GM19099 (cell line): ENCODE measurements around the gene LIMK2.

Experiments
- POLR2A ChIP-seq: IDR thresholded peaks from 3 replicates; pipeline ENCODE4 v1.6.1; 2011; ENCODE audit warnings: low read depth; ENCODE audit not compliant: insufficient read length; ENCODE audit errors: extremely low read depth

Gene LIMK2

DNA sequence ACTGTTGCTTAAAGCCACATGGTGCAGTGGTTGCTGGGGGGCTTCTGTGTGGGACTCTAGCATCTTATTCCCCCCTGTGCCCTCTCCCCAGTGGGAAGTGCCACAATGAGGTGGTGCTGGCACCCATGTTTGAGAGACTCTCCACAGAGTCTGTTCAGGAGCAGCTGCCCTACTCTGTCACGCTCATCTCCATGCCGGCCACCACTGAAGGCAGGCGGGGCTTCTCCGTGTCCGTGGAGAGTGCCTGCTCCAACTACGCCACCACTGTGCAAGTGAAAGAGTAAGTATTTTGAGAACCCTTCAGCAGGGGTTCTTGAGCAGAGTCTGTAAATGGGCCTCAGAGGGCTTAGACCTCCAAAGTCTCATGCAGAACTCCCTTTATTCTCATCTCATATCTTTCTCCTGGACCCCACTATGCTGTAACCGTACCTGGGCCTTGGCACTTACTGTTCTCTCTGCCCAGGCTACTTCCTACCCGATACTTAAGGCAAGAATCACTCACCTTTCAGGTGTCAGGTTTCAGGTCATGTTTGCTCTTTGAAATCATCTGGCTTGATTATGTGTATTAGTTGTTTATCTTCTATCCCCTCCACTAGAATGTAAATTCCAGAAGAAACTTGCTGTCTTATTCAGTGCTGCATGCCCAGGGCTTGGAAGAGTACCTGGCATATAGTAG, 47.8 kb downstream of the LIMK2 start:
- TF ChIP-seq POLR2A = no peak

DNA sequence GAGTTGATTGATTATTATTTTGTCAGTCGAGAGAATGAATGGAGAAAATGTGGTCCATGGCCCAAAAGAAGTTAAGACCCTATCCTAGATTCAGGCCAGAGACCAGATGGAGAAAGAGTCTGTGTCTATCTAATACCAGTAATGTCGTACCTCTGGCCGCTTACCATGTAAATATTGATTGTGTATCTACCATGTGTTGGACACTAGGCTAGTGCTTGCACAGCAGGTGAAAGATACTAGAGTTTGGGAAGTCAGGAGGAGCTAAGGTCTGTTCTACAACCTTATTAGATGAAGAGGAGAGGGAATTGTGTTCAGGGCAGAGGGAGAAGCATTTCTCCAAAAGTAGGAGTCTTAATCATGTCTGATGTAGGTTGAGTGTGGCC, 48.4 kb downstream of the LIMK2 start:
- no peak for TF ChIP-seq POLR2A

DNA sequence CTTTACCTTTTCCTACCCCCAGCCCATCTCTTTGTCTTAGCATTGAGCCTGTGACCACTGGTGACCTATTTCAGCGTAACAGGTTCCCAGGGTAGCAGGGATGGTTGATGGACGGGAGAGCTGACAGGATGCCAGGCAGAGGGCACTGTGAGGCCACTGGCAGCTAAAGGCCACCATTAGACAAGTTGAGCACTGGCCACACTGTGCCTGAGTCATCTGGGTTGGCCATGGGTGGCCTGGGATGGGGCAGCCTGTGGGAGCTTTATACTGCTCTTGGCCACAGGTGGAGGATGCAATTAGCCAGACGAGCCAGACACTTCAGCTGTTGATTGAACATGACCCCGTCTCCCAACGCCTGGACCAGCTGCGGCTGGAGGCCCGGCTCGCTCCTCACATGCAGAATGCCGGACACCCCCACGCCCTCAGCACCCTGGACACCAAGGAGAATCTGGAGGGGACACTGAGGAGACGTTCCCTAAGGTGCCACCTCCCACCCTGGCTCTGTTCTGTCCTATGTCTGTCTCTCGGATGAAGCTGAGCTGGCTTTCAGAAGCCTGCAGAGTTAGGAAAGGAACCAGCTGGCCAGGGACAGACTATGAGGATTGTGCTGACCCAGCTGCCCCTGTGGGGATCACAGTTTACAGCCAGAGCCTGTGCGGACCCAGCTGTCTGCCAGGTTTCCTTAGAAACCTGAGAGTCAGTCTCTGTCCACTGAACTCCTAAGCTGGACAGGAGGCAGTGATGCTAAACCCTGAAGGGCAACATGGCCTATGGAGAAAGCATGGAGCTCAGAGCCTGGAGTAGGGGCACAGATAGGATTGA, 50.4 kb downstream of the LIMK2 start:
- no peak for TF ChIP-seq POLR2A

DNA sequence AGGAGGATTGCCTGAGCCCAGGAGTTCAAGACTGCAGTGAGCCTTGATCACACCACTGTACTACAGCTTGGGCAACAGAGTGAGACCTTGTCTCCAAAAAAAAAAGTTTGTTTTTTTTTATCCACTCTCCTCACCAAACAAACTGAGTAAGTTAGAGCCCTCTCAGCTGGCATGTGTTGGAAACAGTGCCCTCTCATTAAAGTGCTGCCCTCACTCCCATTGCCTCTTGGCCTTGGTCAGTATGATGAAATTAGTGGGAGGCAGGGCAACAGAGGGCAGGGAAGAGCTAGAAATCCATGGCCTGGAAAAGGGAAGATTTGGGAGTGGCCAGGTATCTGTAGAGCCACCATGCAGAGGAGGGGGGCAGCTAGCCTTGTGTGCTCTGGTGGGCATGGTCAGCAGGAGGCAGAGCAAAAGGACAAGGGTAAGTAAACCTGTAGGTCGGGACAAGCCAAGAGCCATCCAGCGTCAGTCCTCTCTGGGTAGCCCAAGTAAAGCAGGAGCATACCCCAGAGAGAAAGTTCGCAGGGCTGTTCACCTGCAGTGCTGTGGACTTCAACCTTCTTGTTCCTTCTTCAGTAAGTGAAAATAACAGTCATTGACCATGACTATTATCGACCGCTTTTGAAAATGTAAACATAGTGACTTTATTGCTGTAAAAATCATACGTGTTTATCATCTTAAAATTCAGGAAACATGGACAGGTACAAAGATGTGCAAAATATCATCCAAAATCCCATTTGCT, 52.0 kb downstream of the LIMK2 start:
- no peak for TF ChIP-seq POLR2A

DNA sequence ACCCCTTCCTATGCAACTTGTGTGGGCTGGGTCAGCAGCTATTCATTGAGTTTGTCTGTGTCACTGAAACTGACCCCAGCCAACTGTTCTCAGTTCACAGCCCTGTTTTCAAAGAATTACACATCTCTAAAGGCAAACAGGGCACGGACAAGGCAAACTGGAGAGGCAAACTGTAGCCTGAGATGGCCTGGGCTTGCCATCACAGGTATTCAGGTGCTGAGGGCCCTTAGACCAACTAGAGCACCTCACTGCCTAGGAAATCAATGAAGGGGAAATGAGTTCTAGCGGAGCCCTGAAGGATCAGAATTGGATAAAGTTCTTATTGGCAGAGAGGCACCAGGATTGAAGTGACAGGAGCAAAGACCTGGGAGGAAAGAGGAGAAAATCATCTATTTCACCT, 56.2 kb downstream of the LIMK2 start:
- no peak for TF ChIP-seq POLR2A

DNA sequence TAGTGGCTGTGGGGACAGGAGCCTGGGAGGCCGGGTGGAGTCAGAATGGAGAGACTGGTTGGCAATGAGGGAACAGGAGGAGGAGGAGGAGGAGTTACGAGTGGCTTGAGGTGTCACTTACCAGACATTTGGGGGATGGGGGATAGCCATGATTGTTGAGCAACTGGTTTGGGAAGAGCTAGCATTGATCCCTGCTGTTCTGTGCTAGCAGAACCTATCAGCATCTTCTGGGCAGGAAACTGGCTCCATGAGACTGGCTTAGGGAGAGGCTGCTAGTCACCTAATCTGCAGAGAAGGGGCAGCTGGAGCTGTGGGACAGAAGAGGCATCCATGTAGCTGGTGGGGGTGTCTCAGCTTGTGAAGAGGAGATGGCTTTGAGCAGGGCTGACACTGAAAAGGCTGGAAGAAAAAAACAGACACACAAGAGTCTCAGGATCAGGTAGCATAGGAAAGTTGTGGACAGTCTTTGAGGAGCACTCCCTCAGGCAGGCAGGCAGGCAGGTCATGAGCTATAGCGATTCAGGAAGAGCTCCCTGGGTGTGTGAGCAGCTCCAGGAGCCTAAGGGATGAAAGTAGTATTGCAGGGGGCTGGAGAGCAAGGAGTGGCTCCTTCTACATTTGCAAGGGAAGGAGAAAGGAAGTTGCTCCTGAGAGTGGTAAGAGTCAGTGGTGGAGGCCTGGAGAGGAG, 57.9 kb downstream of the LIMK2 start:
- no peak for TF ChIP-seq POLR2A

DNA sequence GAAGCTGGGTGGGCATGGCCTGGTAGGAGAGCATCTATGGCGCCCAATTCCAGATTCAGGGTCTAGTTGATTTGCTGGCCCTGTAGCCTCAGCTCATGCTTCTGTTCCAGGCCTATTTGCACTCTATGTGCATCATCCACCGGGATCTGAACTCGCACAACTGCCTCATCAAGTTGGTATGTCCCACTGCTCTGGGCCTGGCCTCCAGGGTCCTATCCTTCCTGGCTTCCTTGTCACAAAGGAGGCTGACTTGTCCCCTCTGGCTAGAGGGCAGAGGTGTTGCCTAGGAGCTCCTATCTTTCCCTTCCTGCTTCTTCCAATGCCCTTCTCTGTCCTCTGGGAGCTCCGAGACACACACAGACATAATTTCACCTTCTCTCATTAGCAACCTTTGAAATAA, 58.9 kb downstream of the LIMK2 start:
- TF ChIP-seq POLR2A = no peak

DNA sequence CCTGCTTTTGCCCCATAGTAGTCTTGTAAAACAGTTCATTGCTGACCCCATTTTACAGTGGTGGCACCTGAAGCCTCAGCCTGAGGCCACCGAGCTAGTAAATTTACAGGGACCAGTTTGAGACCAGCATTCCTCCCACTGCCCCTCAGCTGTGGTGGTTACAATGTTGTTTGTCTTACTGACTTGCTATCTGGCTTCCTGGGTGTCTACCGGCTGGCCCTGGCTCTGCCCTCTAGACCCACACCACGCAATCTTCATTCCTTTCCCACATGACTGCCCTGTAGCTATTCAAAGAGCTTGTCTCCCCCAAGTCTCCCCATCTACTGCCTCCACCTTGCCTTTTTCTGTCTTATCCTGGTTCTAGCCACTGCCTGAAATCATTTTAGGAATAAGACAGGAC, 59.4 kb downstream of the LIMK2 start:
- TF ChIP-seq POLR2A = no peak

DNA sequence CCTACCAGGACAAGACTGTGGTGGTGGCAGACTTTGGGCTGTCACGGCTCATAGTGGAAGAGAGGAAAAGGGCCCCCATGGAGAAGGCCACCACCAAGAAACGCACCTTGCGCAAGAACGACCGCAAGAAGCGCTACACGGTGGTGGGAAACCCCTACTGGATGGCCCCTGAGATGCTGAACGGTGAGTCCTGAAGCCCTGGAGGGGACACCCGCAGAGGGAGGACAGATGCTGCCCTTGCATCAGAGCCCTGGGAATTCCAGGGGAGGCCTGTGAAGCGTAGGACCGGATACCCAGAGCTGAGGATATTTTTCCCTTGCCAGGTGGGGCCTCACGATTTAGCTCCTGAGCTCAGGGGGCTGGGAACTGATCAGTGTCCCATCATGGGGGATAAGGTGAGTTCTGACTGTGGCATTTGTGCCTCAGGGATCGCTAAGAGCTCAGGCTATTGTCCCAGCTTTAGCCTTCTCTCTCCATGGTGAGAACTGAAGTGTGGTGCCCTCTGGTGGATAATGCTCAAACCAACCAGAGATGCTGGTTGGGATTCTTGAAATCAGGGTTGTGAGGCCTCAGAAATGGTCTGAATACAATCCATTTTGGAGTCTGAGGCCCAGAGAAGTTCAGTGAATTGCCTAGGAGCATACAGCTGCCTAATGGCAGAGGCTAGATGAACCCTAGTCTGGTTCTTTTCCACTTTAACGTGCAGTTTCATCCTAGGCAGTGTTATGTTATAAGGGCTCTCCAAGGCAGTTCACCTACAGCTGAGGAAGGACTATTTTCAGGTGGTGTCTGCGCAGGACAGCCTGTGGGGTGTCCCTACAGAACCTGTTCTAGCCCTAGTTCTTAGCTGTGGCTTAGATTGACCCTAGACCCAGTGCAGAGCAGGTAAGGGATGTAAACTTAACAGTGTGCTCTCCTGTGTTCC, 60.7 kb downstream of the LIMK2 start:
- TF ChIP-seq POLR2A = no peak

DNA sequence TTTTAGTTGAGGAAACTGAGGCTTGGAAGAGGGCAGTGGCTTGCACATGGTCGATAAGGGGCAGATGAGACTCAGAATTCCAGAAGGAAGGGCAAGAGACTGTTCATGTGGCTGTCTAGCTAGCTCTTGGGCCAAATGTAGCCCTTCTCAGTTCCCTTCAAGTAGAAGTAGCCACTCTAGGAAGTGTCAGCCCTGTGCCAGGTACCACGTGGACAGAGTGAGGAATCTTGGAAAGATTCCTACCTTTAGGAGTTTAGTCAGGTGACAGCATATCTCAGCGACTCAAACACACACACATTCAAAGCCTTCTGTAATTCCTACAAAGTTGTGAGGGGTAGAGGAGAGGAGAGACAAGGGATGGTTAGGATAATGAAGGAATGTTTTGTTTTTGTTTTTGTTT, 61.9 kb downstream of the LIMK2 start:
- TF ChIP-seq POLR2A = no peak

DNA sequence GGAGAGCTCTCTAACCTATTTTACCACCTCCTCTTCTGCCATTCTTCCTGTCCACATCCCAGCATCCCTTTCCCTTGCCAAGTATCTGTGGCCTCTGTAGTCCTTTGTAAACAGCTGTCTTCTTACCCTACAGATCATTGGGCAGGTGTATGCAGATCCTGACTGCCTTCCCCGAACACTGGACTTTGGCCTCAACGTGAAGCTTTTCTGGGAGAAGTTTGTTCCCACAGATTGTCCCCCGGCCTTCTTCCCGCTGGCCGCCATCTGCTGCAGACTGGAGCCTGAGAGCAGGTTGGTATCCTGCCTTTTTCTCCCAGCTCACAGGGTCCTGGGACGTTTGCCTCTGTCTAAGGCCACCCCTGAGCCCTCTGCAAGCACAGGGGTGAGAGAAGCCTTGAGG, 62.9 kb downstream of the LIMK2 start:
- TF ChIP-seq POLR2A = no peak

DNA sequence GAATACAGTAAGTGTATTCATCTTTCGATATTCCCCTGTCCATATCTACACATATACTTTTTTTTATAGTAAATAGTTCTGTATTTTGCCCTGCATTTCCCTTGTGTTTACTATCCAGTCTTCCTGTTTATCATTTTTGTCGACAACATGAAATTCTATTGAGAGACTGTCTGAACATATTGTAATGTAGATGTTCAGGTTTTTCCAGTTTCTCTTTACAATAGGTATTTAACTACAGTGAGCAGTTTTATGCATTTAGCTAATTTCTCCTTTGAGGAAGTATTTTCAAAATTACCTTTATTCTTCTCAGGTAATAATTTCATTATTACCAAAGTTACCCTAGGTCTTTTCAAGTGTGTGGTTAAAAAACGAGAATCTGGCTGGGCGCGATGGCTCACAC, 63.5 kb downstream of the LIMK2 start:
- TF ChIP-seq POLR2A = no peak

DNA sequence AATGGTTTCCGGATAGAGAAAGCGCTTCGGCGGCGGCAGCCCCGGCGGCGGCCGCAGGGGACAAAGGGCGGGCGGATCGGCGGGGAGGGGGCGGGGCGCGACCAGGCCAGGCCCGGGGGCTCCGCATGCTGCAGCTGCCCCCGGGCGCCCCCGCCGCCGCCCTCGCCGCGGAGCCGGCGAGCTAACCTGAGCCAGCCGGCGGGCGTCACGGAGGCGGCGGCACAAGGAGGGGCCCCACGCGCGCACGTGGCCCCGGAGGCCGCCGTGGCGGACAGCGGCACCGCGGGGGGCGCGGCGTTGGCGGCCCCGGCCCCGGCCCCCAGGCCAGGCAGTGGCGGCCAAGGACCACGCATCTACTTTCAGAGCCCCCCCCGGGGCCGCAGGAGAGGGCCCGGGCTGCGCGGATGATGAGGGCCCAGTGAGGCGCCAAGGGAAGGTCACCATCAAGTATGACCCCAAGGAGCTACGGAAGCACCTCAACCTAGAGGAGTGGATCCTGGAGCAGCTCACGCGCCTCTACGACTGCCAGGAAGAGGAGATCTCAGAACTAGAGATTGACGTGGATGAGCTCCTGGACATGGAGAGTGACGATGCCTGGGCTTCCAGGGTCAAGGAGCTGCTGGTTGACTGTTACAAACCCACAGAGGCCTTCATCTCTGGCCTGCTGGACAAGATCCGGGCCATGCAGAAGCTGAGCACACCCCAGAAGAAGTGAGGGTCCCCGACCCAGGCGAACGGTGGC, 64.5 kb downstream of the LIMK2 start:
- TF ChIP-seq POLR2A = no peak

DNA sequence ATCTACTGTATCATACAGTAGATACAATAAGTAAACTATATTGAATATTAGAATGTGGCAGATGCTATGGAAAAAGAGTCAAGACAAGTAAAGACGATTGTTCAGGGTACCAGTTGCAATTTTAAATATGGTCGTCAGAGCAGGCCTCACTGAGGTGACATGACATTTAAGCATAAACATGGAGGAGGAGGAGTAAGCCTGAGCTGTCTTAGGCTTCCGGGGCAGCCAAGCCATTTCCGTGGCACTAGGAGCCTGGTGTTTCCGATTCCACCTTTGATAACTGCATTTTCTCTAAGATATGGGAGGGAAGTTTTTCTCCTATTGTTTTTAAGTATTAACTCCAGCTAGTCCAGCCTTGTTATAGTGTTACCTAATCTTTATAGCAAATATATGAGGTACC, 65.6 kb downstream of the LIMK2 start:
- TF ChIP-seq POLR2A = no peak

DNA sequence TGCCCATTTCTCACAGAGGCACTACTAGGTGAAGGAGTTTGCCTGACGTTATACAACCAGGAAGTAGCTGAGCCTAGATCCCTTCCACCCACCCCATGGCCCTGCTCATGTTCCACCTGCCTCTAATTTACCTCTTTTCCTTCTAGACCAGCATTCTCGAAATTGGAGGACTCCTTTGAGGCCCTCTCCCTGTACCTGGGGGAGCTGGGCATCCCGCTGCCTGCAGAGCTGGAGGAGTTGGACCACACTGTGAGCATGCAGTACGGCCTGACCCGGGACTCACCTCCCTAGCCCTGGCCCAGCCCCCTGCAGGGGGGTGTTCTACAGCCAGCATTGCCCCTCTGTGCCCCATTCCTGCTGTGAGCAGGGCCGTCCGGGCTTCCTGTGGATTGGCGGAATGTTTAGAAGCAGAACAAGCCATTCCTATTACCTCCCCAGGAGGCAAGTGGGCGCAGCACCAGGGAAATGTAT, 66.1 kb downstream of the LIMK2 start:
- TF ChIP-seq POLR2A = no peak
